GM18505 (cell line): ENCODE measurements around the gene NLRP13.
"Not testable (repeated sequence)": the region's sequence is repeated elsewhere in the genome, so short reads cannot be mapped to it uniquely, and the experiment has no call there.

Experiments used
- ATAC-seq: cut with Tn5 transposase; IDR thresholded peaks from one replicate; pipeline ENCODE4 v1.9.1; 2021; ENCODE audit not compliant: unreplicated experiment
- POLR2A ChIP-seq: IDR thresholded peaks from 4 replicates; pipeline ENCODE4 v1.6.1; 2011; ENCODE audit warnings: borderline replicate concordance; ENCODE audit not compliant: insufficient read depth, insufficient read length; ENCODE audit errors: extremely low read depth

Gene NLRP13

GRCh38 chr19:55931936-55932386, at the start of gene NLRP13:
TSS of gene NLRP13 (minus strand) at chr19:55932336. CDS start at chr19:55932311, 25 bp downstream.
- TF ChIP-seq POLR2A: no peak
- no peak for ATAC-seq

- ATAC-seq: no peak
These were observed 48.3 kb upstream of the NLRP13 start for GRCh38 chr19:55980415-55980814.

GRCh38 chr19:55973982-55974381, 41.8 kb upstream of the NLRP13 start:
- no peak for TF ChIP-seq POLR2A
- ATAC-seq: no peak

More at GRCh38 chr19:55980415-55980814, 48.3 kb upstream of the NLRP13 start:
- no peak for TF ChIP-seq POLR2A

GRCh38 chr19:55962186-55962585, 30.1 kb upstream of the NLRP13 start:
- no peak for TF ChIP-seq POLR2A
- no peak for ATAC-seq

GRCh38 chr19:55959996-55960675, 28.0 kb upstream of the NLRP13 start:
- no peak for ATAC-seq
- TF ChIP-seq POLR2A: no peak

GRCh38 chr19:55958356-55958755, 26.2 kb upstream of the NLRP13 start:
- no peak for ATAC-seq
- no peak for TF ChIP-seq POLR2A

- TF ChIP-seq POLR2A: no peak
- no peak for ATAC-seq
These were observed 24.3 kb upstream of the NLRP13 start for GRCh38 chr19:55956431-55956830.

GRCh38 chr19:55950566-55950965, 18.4 kb upstream of the NLRP13 start:
- not testable (repeated sequence) for ATAC-seq

GRCh38 chr19:55947532-55947931, 15.4 kb upstream of the NLRP13 start, which contains the start of gene NLRP8:
TSS of gene NLRP8 (plus strand) at chr19:55947832.
- TF ChIP-seq POLR2A: no peak
- ATAC-seq: no peak

- TF ChIP-seq POLR2A: no peak
- ATAC-seq: no peak
These were observed 8.2 kb upstream of the NLRP13 start for GRCh38 chr19:55940306-55940705.

- TF ChIP-seq POLR2A: no peak
These were observed 7.1 kb upstream of the NLRP13 start for GRCh38 chr19:55939206-55939605.

GRCh38 chr19:55935206-55935605, 3.1 kb upstream of the NLRP13 start:
- TF ChIP-seq POLR2A: no peak
- ATAC-seq: no peak

More at GRCh38 chr19:55939206-55939605, 7.1 kb upstream of the NLRP13 start:
- ATAC-seq: no peak

GRCh38 chr19:55930996-55931515, 1.1 kb downstream of the NLRP13 start:
- TF ChIP-seq POLR2A: no peak
- no peak for ATAC-seq

- ATAC-seq: not testable (repeated sequence)
These were observed 2.9 kb downstream of the NLRP13 start for GRCh38 chr19:55929258-55929657.
